DND-41 (cell line): ENCODE measurements around the gene DLG2.

Experiments used
- ATAC-seq: fragments of 200-7000 bp; cut with Tn5 transposase; 3 replicates; pipeline ENCODE4 v1.9.1; 2021; ENCODE audit warnings: low read depth; ENCODE audit not compliant: insufficient read depth
- DNase-seq: peaks from one replicate; pipeline ENCODE4 v3.0.0-alpha.2; 2020
- H2AFZ ChIP-seq: 2 replicates; pipeline ENCODE4 v1.6.0; 2012; ENCODE audit warnings: low read depth, low read length
- H3K27ac ChIP-seq: 2 replicates; pipeline ENCODE4 v1.5.1; 2012; ENCODE audit warnings: low read length, inconsistent platforms
- H3K27me3 ChIP-seq: fragments of 200-600 bp; sonication (generic); 2 replicates; pipeline ENCODE4 v1.6.0; 2012; ENCODE audit warnings: low read length, mild to moderate bottlenecking, inconsistent platforms; ENCODE audit not compliant: insufficient read depth, poor library complexity
- H3K36me3 ChIP-seq: 2 replicates; pipeline ENCODE4 v1.5.1; 2012; ENCODE audit warnings: low read length, inconsistent platforms; ENCODE audit not compliant: insufficient read depth
- H3K4me1 ChIP-seq: 2 replicates; pipeline ENCODE4 v1.5.1; 2012; ENCODE audit warnings: mild to moderate bottlenecking, low read length; ENCODE audit not compliant: insufficient read depth
- H3K4me2 ChIP-seq: 2 replicates; pipeline ENCODE4 v1.6.0; 2012; ENCODE audit warnings: mild to moderate bottlenecking, moderate library complexity, low read length, inconsistent platforms; ENCODE audit not compliant: insufficient read depth
- H3K4me3 ChIP-seq, 2 experiments: fragments of 200-600 bp in 1 of 2; shearing (Covaris generic) in 1 of 2; 2 replicates each; pipeline ENCODE4 v1.5.1; 2012 to 2016; ENCODE audit warnings: inconsistent platforms in 2 of 2, low read length in 2 of 2, mild to moderate bottlenecking in 2 of 2, low read depth in 1 of 2, moderate library complexity in 1 of 2
- H3K79me2 ChIP-seq: 2 replicates; pipeline ENCODE4 v1.6.0; 2012; ENCODE audit warnings: low read length, inconsistent platforms; ENCODE audit not compliant: insufficient read depth
- H3K9ac ChIP-seq: 2 replicates; pipeline ENCODE4 v1.6.0; 2012; ENCODE audit warnings: low read depth, mild to moderate bottlenecking, inconsistent platforms, low read length, moderate library complexity
- H3K9me3 ChIP-seq: 2 replicates; pipeline ENCODE4 v1.5.1; 2012; ENCODE audit warnings: low read length, moderate library complexity, mild to moderate bottlenecking, inconsistent platforms; ENCODE audit not compliant: insufficient read depth, severe bottlenecking
- H4K20me1 ChIP-seq: 2 replicates; pipeline ENCODE4 v1.6.0; 2012; ENCODE audit warnings: low read length; ENCODE audit not compliant: insufficient read depth
- EZH2 ChIP-seq: IDR thresholded peaks from 3 replicates; pipeline ENCODE4 v1.6.1; 2012; ENCODE audit warnings: borderline replicate concordance, low read depth, mild to moderate bottlenecking, moderate library complexity, low read length, inconsistent platforms; ENCODE audit not compliant: severe bottlenecking
- TF ChIP-seq, protein P1 (sequence below): IDR thresholded peaks from 2 replicates; pipeline ENCODE4 v1.5.1; 2012; ENCODE audit warnings: borderline replicate concordance, low read length, moderate library complexity, mild to moderate bottlenecking; ENCODE audit not compliant: poor library complexity, severe bottlenecking; ENCODE audit errors: extremely low read depth

DLG2 gene

DNA sequence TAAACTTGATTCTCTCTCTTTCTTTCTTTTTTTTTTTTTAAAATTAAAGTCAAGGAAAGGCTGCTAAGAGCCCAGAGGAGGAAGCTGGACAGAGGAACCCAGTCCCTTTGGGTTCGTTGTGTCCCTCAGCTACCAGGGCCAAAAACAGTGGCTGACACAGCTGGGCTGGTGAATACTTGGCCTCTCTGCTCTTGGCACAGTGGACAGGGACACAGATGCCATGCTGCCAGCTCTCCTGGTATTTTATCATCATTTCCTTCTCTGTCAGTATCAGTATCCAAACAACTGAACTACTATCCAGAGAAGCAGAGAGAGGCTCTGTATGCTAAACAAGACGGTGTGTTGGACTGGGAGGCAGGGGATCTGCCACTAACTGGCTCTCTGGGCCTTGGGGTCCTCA lies 2217.3 kb downstream of the DLG2 start:
- H3K9me3 ChIP-seq, result no peaks in the 10 kb centered on the region
- DNase-seq (no peak), ATAC-seq (no peak)
- H2AFZ ChIP-seq, result no peak overlapping the region
- no peak overlapping the region for H3K9ac ChIP-seq
- H3K4me3 ChIP-seq, result no peak overlapping the region
- H3K4me1 ChIP-seq, result no peaks in the 10 kb centered on the region
- no peak for TF ChIP-seq EZH2
- TF ChIP-seq, protein P1, sequence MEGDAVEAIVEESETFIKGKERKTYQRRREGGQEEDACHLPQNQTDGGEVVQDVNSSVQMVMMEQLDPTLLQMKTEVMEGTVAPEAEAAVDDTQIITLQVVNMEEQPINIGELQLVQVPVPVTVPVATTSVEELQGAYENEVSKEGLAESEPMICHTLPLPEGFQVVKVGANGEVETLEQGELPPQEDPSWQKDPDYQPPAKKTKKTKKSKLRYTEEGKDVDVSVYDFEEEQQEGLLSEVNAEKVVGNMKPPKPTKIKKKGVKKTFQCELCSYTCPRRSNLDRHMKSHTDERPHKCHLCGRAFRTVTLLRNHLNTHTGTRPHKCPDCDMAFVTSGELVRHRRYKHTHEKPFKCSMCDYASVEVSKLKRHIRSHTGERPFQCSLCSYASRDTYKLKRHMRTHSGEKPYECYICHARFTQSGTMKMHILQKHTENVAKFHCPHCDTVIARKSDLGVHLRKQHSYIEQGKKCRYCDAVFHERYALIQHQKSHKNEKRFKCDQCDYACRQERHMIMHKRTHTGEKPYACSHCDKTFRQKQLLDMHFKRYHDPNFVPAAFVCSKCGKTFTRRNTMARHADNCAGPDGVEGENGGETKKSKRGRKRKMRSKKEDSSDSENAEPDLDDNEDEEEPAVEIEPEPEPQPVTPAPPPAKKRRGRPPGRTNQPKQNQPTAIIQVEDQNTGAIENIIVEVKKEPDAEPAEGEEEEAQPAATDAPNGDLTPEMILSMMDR, result no peak
- H4K20me1 ChIP-seq, result no peaks in the 10 kb centered on the region
- H3K36me3 ChIP-seq, result no peaks in the 10 kb centered on the region
- no peaks in the 10 kb centered on the region for H3K79me2 ChIP-seq
- no peak overlapping the region for H3K4me2 ChIP-seq
- no peaks in the 10 kb centered on the region for H3K27me3 ChIP-seq
- no peak overlapping the region for H3K27ac ChIP-seq

- Histone ChIP-seq H3K4me3 (no peak overlapping the region), H3K9me3 (no peaks in the 10 kb centered on the region), H2AFZ (no peak overlapping the region), H3K9ac (no peak overlapping the region), H3K36me3 (no peaks in the 10 kb centered on the region), H3K27ac (no peak overlapping the region), H4K20me1 (no peaks in the 10 kb centered on the region), H3K79me2 (no peaks in the 10 kb centered on the region), H3K4me1 (no peaks in the 10 kb centered on the region), H3K4me2 (no peak overlapping the region), H3K27me3 (no peaks in the 10 kb centered on the region)
- TF ChIP-seq, protein P1, result no peak
- TF ChIP-seq EZH2, result no peak
- DNase-seq, result no peak
- no peak for ATAC-seq
Observed at GRCh38 chr11:83409476-83409875, 2217.7 kb downstream of the DLG2 start.

DNA sequence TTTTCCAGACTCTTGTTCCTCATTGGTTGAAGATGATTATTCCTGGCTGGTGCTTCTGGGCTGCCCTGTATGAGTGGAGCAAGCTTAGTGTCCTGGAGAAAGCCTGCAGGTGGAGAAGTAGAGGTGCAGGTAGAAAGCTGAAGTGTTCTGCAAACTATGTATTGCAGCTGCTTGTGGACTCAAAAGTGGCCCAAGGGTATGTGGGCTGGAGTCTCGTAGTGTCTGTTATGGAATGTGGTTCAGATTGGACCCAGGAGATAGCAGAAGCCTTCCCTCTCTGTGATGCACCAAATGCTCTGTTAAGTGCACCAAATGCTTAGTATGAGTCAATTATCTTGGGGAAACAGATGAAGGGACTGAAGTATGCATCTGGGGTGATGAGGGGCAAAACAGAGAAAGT lies 2218.2 kb downstream of the DLG2 start:
- Histone ChIP-seq H3K4me1 (no peaks in the 10 kb centered on the region), H3K9ac (no peak overlapping the region), H3K79me2 (no peaks in the 10 kb centered on the region), H3K9me3 (no peaks in the 10 kb centered on the region), H3K27ac (no peak overlapping the region), H4K20me1 (no peaks in the 10 kb centered on the region), H3K4me2 (no peak overlapping the region), H3K27me3 (no peaks in the 10 kb centered on the region), H3K4me3 (no peak overlapping the region), H2AFZ (no peak overlapping the region), H3K36me3 (no peaks in the 10 kb centered on the region)
- ATAC-seq (no peak), DNase-seq (no peak)
- TF ChIP-seq, protein P1, result no peak
- no peak for TF ChIP-seq EZH2
